HL-60/S4 treated with retinoic acid at 250 ng/mL for 4 days and 3 days (cell line): ENCODE results near the gene CHAF1A.

Experiments
- in situ Hi-C: fragments of 300-500 bp; cut with MboI; formaldehyde crosslinking; loops from 2 replicates; pipeline ENCODE4 v1.7.0; 2022; ENCODE audit warnings: low sequenced_read_pairs

The CHAF1A gene

DNA sequence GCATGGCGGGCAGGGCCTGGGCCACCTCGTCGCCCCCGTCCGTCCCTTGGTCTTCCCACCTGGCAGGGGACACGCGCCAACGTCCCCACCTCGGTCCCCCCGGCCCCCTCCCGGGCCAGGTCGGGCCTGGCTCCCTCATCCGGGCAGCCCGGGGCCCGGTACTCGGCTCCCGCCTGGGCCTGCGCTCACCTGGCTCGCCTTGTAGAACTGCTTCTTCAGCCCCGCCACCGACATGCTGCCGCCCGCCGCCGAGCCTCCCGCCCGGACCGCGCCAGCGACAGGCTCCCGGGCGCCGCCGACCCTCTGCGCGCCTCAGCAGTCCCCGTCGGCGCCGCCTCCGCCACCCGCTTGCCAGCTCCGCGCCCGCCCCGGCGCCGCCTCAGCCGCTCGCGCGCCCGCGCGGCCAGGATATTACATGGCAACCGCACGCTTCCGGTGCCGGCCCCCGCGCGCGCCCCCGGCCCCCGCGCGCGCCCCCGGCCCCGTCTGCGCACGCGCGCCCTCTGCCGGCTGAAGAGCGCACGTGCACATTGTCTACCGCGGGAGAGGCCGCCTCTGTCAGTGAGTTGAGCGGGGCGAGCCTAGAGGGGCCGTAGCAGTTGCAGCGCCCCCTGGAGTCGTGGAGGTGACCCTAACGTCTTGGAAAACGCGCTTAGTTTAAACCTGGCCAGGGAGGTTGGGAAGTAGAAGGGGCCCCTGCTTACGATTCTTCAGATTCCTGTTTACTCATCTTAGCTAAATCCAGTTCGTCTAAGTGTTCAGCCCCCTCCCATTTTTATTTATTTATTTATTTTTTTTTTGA is 2.1 kb upstream of the CHAF1A start, which contains the start of gene SH3GL1:
Gene SH3GL1 (minus strand): TSS at position 413 of the 802 bp plus-strand sequence. CDS start 179 bp downstream, at position 234.
- in situ Hi-C loops: no loop called here

DNA sequence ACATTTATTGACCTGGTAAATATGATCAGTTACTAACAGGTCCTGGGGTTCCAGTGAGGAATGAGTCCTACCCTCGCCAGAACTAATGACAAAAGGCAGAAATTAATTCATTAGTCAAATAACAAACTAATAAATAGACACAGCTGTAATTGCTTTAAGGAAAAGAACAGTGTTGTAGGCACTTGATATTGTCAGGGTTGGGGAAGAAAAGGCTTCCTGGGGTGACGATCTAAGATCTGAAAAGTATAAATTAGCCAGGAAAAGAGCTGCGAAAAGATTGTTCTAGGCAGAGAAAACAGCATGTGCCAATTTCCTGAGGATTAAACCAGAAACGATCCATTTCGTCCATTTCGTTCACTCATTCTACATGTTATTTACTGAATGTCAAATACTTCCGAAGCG is 670 bp upstream of the CHAF1A start:
- in situ Hi-C loops: no loop called here

DNA sequence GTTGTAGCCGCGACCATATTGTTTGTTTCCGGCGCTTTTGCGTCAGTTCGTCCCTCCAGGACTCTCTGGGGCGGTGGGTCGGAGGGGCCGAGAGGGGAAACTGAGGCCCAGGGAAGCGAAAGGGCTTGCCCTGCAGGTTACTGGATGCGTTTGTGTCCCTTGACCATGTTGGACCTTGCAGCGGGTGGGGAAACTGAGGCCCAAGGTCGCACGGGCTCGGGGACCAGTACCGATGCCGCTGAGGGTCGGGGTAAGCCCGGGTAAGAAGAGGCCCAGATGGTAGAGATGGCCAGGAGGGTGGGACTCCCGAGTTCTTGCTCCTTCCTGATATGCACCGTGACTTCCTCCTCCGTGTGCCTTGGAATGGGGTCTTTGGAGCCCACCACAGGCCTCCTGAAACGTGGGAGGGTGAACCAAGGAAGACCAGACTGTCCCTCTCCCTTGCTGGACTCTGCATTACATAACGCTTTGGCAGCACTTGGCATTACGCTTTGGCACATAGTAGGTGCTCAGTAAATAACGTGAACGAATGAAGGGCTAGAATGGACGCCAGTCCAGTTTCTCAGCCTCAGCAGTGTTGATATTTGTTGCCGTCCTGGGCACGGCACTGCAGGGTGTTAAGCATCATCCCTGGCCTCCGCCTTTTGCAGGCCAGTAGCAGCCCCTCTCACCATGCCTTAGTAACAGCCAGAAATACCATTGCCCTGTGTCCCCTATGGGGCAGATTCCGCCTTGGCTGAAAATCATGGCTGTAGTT is 743 bp downstream of the CHAF1A start:
- in situ Hi-C loops: no loop called here

DNA sequence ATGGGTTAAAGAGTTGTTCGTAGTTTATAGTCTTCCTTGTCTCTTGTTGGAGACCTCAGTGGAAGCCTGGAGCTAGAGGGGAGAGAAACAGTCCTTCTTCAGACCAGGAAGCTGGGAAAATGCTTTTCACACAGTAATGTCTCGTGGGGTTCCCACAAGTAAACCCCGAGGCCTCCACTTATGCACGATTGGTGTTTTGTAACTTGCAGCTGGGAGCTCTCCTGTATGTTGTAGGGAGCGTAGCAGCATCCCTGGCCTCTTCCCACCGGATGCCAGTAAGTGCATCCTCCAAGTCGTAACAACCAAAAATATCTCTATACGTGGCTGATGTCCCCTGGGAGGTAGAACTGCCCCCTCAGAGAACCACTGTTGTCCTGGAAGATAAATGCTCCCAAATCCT is 3.5 kb downstream of the CHAF1A start:
- in situ Hi-C loops: no loop called here

DNA sequence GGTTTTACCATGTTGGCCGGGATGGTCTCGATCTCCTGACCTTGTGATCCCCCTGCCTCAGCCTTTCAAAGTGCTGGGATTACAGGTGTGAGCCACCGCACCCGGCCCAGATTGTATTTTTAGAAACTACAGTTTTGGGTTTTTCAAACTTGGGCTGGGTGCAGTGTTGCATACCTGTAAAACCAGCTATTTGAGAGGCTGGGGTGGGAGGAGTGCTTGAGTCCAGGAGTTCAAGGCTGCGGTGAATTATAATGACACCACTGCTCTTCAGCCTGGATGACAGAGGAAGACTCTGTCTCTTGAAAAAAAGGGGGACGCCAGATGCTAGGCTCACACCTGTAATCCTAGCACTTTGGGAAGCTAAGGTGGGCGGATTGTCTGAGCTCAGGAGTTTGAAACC is 4.2 kb downstream of the CHAF1A start:
- in situ Hi-C loops: no loop called here

DNA sequence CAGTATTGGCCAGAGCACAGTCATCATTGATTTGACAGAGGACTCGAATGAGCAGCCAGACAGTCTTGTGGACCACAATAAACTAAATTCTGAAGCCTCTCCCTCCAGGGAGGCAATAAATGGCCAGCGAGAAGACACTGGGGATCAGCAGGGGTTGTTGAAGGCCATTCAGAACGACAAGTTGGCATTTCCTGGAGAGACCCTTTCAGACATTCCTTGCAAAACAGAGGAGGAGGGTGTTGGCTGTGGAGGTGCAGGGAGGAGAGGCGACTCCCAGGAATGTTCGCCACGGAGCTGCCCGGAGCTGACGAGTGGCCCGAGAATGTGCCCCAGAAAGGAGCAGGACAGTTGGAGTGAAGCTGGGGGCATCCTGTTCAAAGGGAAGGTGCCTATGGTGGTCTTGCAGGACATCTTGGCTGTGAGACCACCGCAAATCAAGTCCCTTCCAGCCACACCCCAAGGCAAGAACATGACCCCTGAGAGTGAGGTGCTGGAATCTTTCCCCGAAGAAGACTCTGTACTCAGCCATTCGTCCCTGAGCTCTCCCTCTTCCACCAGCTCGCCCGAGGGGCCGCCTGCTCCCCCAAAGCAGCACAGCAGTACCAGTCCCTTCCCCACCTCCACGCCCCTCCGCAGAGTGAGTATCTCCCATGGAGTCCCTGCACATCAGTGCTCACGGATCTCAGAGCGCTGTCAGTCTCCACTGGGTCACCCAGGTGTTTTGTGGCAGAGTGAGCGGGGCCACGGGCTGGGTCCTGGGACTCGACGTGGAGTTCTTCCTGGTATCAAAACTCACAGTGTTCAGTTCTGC is 6.9 kb downstream of the CHAF1A start:
- in situ Hi-C loops: no loop called here

DNA sequence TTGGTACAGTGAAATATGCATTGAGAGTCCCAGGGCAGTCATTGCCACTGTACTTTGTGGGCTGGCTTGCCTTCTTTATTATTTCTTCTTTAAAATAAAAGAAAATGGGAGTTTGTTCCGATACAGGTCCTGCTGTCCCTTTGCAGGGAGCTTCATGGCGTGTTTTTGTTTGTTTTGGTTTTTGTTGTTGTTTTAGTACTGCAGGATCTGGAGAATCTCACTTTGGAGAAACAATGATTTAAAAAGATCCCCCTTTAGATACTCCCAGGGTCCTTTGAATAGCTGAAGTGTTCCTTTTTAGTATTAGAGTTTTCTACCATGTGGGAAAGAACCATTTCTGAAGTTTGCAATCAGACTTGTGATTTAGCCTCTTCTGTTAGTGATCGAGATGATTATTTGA is 11.1 kb downstream of the CHAF1A start:
- in situ Hi-C loops: no loop called here

DNA sequence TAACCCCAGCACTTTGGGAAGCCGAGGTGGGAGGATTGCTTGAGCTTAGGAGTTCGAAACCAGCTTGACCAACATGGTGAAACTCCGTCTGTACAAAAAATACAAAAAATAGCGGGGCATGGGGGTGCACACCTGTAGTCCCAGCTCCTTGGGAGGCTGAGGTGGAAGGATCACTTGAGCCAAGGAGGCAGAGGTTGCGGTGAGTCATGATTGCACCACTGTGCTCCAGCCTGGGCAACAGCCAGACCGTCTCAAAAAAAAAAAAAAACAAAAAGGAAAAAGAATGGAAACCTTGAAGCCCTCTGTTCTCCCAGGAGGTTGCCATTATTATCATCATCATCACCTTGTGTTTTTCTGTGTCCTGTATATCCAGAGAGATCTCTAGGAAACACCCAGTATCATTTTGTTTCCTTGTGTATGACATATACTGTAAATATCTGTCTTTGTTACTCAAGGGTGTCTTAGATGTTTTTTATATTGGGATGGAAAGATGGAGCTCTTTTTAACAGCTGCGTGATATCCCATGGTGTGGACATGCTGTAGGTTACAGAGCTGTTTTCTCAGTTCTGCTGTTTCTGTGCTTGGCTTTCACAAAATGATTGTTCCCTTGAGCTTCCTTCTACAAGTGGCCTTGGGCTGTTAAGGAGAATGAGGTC is 11.8 kb downstream of the CHAF1A start:
- in situ Hi-C loops: no loop called here

DNA sequence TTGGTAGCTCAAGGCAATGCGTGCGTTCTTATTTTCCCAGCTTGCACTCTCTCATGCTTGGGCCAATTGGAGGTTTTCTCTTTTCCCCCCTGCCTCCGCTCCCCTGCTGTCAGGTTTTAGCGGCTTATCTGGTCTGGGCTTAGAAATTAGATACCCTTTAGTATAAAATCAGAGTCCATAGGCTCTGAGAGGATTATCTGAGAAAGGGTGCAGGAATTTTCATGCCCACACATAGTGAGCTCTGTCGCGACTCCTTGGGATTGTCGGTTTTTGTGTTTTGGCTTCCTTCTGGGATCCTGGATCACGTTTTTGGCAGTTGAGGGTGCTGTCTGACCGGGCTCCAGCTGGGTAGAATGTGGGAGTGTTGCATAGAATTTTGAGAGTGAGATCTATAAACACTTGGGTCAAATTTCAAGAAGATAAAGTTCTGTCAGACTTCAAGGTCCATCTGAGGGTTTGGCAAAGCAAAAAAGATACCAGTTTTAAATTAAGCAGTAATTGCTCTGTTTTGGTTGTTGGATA is 12.4 kb downstream of the CHAF1A start:
- in situ Hi-C loops: no loop called here

DNA sequence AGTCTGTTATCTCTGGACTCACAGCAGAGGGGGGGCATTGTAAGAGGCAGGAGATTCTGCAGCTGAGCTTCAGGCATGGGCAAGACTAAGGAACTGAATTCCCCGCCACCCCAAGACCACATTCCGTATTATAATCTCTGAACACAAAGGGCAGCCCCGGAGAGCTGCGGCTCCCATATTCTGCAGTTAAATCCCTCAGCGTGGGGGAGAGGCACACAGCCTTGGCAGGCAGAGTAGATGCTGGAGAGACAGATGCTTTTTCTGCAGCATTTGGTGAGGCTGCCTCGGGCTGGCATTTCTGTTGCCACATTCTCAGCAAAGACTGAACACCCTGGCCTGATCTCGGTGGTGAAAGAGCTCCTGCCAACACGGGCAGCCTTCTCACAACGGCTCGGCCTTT is 12.9 kb downstream of the CHAF1A start:
- in situ Hi-C loops: no loop called here

DNA sequence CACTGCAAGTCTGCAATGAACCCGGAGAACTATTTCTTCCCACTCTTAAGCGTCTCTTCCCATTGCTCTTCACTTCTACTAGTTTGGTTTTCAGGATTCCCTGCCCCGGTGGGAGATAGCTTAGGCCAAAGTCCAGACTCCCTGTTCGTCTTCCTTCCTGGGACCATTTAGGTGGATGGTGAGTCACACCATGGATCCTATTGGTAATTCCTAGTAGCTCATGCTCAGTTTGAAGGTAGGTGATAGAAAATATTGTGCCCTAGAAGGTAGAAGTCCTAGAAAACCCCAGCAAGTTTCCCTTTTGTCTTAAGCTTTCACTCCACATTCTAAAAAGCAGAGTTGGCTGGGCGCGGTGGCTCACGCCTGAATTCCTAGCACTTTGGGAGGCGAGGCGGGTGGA is 13.8 kb downstream of the CHAF1A start:
- in situ Hi-C loops: no loop called here

DNA sequence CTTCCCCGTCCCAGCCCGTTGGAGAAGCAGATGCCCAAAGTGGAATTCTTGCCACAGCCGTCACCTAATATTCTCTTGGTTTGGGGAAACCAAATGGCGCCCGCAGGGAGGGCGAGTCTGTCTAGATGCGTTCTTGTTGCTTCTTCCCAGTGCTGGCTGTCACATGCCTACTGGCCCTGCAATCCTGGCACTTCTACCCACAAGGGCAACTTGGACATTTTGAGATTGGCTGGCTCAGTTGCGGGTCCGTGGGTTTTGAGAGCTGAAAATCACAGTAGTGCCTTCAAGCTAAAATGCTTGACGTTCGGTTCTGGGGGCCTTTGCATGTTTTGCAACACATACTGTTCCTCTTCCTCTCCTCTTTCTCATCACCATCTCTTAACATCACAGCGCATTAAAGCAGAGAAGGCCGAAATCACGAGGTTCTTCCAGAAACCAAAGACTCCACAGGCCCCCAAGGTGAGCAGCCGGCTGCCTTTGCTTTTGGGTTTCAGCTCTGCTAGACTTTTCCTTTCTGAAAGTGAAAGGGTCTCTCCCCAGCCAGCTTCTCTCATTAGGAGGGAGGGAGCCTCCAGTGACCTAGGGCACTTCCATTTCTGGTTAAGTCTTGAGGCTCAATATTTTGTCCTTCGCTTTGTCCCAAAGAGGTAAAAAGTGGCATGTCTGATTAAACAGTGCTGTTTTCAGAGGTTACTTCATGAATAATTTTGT is 21.1 kb downstream of the CHAF1A start:
- in situ Hi-C loops: no loop called here

DNA sequence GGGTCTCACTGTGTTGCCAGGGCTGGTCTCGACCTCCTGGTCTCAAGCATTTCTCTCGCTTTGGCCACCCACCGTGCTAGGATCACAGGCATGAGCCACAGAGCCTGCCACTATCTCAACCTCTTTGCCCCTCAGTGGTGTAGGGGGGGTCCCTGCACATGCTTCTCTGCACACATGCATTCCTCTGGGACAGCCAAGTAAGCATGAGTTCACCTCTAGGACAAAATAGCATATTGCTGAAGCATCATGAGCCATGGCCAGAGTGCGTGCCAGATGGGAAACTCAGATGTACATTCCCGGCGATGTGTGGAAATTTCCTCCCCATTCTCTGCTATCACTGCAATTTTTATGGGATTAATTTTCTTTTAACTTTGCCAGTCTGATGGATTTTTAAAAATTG is 23.1 kb downstream of the CHAF1A start:
- in situ Hi-C loops: no loop called here

DNA sequence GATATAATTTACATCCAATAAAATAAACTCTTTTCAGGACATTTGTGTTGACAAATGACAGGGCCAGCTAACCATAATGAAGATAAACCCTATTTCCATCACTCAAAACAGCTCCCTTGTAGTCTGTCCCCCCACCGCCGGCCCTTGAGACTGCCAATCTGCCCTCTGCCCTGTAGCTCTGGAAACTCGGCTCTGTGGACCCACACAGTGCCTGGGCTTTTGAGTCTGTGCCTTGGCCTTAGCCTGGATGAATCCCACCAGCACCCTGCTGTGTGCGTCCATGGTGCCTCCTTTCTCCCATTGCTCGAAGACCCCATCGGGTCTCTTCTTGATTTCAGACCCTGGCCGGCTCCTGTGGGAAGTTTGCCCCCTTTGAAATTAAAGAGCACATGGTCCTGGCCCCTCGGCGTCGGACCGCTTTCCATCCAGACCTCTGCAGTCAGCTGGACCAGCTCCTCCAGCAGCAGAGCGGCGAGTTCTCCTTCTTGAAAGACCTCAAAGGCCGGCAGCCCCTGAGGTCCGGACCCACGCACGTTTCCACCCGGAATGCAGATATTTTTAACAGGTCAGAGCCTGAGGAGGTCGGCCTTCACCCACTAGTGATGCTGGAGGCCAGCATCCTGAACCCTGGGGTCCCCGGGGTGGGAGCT is 26.0 kb downstream of the CHAF1A start:
- in situ Hi-C loops: no loop called here

DNA sequence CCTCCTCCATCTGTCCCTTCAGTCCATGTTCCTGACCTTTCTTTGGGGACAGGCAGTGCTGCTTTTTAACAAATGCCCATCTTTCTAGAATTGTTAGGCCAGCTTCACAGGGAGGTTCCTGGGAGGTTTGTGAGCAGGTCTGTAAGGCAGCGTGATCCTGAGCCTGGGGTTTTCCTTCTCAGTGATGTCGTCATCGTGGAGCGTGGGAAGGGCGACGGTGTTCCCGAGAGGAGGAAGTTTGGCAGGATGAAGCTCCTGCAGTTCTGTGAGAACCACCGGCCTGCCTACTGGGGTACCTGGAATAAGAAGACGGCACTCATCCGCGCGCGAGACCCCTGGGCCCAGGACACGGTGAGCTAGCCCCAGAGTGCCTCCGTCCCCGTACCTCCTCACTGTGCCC is 26.8 kb downstream of the CHAF1A start:
- in situ Hi-C loops: no loop called here

DNA sequence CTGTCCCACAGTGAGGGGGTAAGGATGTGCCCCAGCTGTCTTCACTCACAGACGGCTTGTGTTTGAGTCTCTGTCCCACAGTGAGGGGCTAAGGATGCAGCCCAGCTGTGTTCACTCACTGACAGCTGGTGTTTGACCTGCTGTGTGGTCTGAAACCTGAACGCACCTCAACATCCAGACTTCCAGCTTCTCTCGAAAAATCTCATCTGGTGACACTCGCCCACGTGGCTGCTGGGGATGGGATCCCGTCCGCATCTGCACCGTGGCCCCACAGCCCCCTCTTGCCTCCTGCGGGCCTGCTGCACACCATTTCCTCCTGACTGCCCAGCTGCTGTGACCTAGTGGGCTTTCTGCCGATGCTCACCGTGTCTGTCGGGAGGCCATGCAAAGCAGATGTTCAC is 27.3 kb downstream of the CHAF1A start:
- in situ Hi-C loops: no loop called here

DNA sequence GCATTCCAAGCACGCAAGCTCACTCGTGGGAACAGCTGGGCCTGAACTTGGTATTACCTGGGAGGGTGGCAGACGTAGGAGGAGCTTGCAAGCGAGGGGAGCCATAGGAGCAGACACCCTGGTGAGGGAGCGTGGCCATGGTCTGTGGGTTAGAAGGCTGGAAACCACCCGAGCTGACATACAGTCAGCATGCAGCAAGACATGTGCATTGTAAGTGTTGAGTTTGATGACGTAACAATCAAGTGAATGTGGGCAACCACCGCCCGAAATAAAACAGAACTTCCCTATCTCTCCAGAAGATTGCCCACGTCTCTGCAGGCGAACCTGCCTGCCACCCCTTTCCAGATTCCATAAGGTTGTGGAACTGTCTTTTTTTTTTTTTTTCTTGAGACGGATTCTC is 28.3 kb downstream of the CHAF1A start:
- in situ Hi-C loops: no loop called here

DNA sequence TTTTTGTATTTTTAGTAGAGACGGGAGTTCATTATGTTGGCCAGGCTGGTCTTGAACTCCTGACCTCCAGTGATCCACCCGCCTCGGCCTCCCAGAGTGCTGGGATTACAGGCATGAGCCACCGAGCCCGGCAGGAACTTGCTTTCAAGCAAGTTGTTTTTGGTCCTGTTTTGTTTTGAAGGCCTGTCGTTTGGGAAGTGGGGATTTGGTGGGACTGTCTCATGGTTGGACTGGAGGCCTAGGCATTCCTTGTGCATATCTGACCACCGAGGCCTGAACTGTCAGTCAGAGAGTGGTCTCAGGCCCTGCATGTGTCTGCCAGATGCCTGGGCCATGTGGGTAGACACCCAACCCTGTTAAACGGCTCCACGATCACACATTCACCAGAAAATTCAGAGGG is 28.9 kb downstream of the CHAF1A start:
- in situ Hi-C loops: no loop called here

DNA sequence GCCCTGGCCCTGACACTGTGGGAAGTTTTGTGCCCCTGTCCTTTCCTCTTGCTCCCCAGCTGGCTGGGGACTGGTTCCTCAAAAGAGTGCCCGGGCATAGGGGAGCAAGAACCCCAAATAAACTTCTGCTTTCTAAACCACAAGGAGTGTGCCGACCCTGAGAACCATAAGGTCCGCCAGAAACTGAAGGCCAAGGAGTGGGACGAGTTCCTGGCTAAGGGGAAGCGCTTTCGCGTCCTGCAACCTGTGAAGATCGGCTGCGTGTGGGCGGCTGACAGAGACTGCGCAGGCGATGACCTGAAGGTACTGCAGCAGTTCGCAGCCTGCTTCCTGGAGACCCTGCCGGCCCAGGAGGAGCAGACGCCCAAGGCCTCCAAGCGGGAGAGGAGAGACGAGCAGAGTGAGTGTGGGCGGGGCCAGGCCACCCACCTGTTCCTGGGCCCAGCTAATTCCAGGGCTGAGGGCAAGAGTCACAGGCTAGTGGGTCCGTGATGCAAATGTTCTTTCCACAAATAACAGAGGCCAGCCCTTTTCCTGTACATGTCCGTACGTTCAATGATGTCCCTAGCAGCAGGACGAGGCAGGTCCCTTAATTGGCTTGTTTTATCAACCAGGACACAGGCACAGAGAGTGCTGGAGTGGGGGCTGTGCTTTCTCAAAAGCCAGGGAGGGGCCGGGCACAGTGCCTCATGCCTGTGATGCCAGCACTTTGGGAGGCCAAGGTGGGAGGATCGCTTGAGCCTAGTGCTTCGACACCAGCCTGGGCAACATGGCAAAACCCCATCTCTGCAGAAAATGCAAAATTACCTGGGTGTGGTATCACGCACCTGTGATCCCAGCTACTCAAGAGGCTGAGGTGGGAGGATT is 29.6 kb downstream of the CHAF1A start:
- in situ Hi-C loops: no loop called here
